Loucy (cell line): ENCODE data around the gene SNTN.

Experiments
- H2AFZ ChIP-seq: fragments of 200-600 bp; sonication (generic); 2 replicates; pipeline ENCODE4 v1.6.0; 2016; ENCODE audit warnings: antibody characterized with exemption, mild to moderate bottlenecking, low read length, moderate library complexity
- H3F3A ChIP-seq: fragments of 200-600 bp; 2 replicates; pipeline ENCODE4 v1.6.0; 2016; ENCODE audit warnings: antibody characterized with exemption, low read depth, mild to moderate bottlenecking
- H3K27me3 ChIP-seq: fragments of 200-600 bp; sonication (generic); 2 replicates; pipeline ENCODE4 v1.6.1; 2014; ENCODE audit warnings: low read length, mild to moderate bottlenecking; ENCODE audit not compliant: insufficient read depth, poor library complexity, severe bottlenecking
- H3K36me3 ChIP-seq: fragments of 200-600 bp; sonication (generic); 2 replicates; pipeline ENCODE4 v1.6.1; 2016; ENCODE audit warnings: low read length; ENCODE audit not compliant: insufficient read depth
- H3K4me1 ChIP-seq: fragments of 200-600 bp; sonication (generic); 2 replicates; pipeline ENCODE4 v1.5.1; 2014; ENCODE audit warnings: low read length, mild to moderate bottlenecking; ENCODE audit not compliant: insufficient read depth, poor library complexity, severe bottlenecking
- H3K4me2 ChIP-seq: fragments of 200-600 bp; sonication (generic); 2 replicates; pipeline ENCODE4 v1.6.0; 2014; ENCODE audit warnings: antibody characterized with exemption, low read length, low read depth, mild to moderate bottlenecking; ENCODE audit not compliant: poor library complexity, severe bottlenecking
- H3K4me3 ChIP-seq: fragments of 200-600 bp; sonication (generic); 2 replicates; pipeline ENCODE4 v1.5.1; 2014; ENCODE audit warnings: low read length, mild to moderate bottlenecking, mixed read lengths; ENCODE audit not compliant: poor library complexity, severe bottlenecking
- H3K79me2 ChIP-seq: fragments of 200-600 bp; sonication (generic); 2 replicates; pipeline ENCODE4 v1.6.1; 2014; ENCODE audit warnings: low read length; ENCODE audit not compliant: insufficient read depth
- H3K9ac ChIP-seq: fragments of 200-600 bp; sonication (generic); 2 replicates; pipeline ENCODE4 v1.6.0; 2014; ENCODE audit warnings: mild to moderate bottlenecking, low read depth, low read length, moderate library complexity; ENCODE audit not compliant: poor library complexity, severe bottlenecking
- H3K9me2 ChIP-seq: fragments of 200-600 bp; sonication (generic); replicated peaks from 2 replicates; pipeline ENCODE4 v1.6.1; 2016; ENCODE audit warnings: low read depth, low read length, mixed read lengths
- H3K9me3 ChIP-seq: fragments of 200-600 bp; sonication (generic); 2 replicates; pipeline ENCODE4 v1.6.1; 2014; ENCODE audit warnings: mild to moderate bottlenecking, antibody characterized with exemption, low read length, low read depth; ENCODE audit not compliant: insufficient read depth
- H4K20me1 ChIP-seq: fragments of 200-600 bp; sonication (generic); 2 replicates; pipeline ENCODE4 v1.6.0; 2014; ENCODE audit warnings: antibody characterized with exemption, low read length, mild to moderate bottlenecking; ENCODE audit not compliant: insufficient read depth, poor library complexity, severe bottlenecking
- EZH2phosphoT487 ChIP-seq: fragments of 200-600 bp; IDR thresholded peaks from 2 replicates; pipeline ENCODE4 v1.6.1; 2018; ENCODE audit warnings: antibody characterized with exemption, mild to moderate bottlenecking, moderate library complexity, borderline replicate concordance
- TF ChIP-seq, protein P1 (sequence below): fragments of 200-600 bp; sonication (generic); conservative IDR thresholded peaks from 2 replicates; pipeline ENCODE4 v1.5.1; 2014; ENCODE audit warnings: mild to moderate bottlenecking, antibody characterized with exemption, low read length

The SNTN gene

DNA sequence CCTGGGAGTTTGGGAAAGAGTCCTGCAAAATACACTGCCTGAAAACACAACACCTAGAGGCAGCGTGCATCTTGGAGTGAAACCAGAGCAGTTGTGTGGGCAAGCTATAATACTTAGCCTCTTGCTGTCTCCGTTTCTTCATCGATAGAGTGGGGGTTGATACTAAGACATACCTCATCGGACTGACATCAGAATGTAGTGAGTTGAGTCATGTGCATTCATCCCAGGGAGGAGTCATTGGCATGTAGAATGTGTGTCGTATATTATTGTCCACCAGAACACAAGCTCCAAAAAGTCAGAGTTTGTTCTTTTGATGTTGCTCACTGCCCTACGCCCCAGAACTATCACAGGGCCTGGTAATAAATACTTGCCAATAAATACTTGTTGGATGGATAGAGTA, 4.3 kb downstream of the SNTN start:
- H3K9me2 ChIP-seq: no peaks in the 10 kb centered on the region
- no peaks in the 10 kb centered on the region for H3K79me2 ChIP-seq
- no peak overlapping the region for H3K4me3 ChIP-seq
- TF ChIP-seq EZH2phosphoT487: no peak
- TF ChIP-seq, protein P1, sequence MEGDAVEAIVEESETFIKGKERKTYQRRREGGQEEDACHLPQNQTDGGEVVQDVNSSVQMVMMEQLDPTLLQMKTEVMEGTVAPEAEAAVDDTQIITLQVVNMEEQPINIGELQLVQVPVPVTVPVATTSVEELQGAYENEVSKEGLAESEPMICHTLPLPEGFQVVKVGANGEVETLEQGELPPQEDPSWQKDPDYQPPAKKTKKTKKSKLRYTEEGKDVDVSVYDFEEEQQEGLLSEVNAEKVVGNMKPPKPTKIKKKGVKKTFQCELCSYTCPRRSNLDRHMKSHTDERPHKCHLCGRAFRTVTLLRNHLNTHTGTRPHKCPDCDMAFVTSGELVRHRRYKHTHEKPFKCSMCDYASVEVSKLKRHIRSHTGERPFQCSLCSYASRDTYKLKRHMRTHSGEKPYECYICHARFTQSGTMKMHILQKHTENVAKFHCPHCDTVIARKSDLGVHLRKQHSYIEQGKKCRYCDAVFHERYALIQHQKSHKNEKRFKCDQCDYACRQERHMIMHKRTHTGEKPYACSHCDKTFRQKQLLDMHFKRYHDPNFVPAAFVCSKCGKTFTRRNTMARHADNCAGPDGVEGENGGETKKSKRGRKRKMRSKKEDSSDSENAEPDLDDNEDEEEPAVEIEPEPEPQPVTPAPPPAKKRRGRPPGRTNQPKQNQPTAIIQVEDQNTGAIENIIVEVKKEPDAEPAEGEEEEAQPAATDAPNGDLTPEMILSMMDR: no peak
- H2AFZ ChIP-seq: no peak overlapping the region
- no peaks in the 10 kb centered on the region for H3F3A ChIP-seq
- H3K4me2 ChIP-seq: no peak overlapping the region
- H3K27me3 ChIP-seq: no peaks in the 10 kb centered on the region
- no peaks in the 10 kb centered on the region for H3K4me1 ChIP-seq
- H4K20me1 ChIP-seq: no peaks in the 10 kb centered on the region
- no peaks in the 10 kb centered on the region for H3K36me3 ChIP-seq
- no peaks in the 10 kb centered on the region for H3K9me3 ChIP-seq
- H3K9ac ChIP-seq: no peak overlapping the region

DNA sequence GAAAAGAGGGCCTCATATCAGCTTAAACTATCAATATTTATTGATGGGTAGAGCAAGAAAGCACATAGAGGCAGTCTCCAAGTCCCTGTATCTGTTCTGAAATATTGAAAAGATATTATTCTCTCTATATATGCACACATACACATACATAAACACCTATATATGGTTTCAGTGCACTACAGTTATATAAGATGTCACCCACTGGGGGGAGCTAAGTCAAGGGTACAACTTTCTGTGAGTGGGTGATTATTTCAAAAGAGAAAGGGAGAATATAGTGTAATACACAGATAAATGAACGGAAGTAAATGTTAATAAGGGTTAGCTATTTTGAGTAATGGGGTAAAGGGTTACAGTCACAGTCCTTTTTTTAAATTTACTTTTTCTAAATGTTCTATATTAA, 8.8 kb downstream of the SNTN start:
- no peaks in the 10 kb centered on the region for H3K9me3 ChIP-seq

GRCh38 chr3:63662011-63662410, 9.5 kb downstream of the SNTN start:
- TF ChIP-seq, protein P1: no peak
- TF ChIP-seq EZH2phosphoT487: no peak
- H3K4me2 ChIP-seq: no peak overlapping the region

More for the DNA sequence above, 8.8 kb downstream of the SNTN start:
- Histone ChIP-seq H4K20me1 (no peaks in the 10 kb centered on the region), H3K9me2 (no peaks in the 10 kb centered on the region), H3F3A (no peaks in the 10 kb centered on the region), H3K4me3 (no peak overlapping the region), H3K27me3 (no peaks in the 10 kb centered on the region), H3K4me1 (no peaks in the 10 kb centered on the region), H2AFZ (no peak overlapping the region), H3K9ac (no peak overlapping the region), H3K4me2 (no peak overlapping the region), H3K79me2 (no peaks in the 10 kb centered on the region), H3K36me3 (no peaks in the 10 kb centered on the region)
- TF ChIP-seq, protein P1: peak; percentile 31; the same call in 1 of the 2 replicates
- TF ChIP-seq EZH2phosphoT487: no peak

More at GRCh38 chr3:63662011-63662410, 9.5 kb downstream of the SNTN start:
- Histone ChIP-seq H3K79me2 (no peaks in the 10 kb centered on the region), H4K20me1 (no peaks in the 10 kb centered on the region), H3K27me3 (no peaks in the 10 kb centered on the region), H3K9me3 (no peaks in the 10 kb centered on the region), H3K4me1 (no peaks in the 10 kb centered on the region), H2AFZ (no peak overlapping the region), H3K4me3 (no peak overlapping the region), H3K9me2 (no peaks in the 10 kb centered on the region), H3K36me3 (no peaks in the 10 kb centered on the region), H3K9ac (no peak overlapping the region), H3F3A (no peaks in the 10 kb centered on the region)
